Epithelial cell of proximal tubule (primary cell): Measurements from ENCODE around the gene AKAP13. TPM values are rescaled to one million over a fixed set of nuclear protein-coding genes. Genes with fewer than 3 reads are reported as not detected.
A peak's percentile ranks its signal among the peaks of the same experiment; 100 is the strongest.

ENCODE experiments used
- DNase-seq: peaks from one replicate; pipeline ENCODE4 v3.0.0-alpha.2; 2011; ENCODE audit warnings: low read depth
- H3K4me3 ChIP-seq: 2 replicates; pipeline ENCODE4 v1.5.1; 2011; ENCODE audit warnings: low read depth, mild to moderate bottlenecking, low read length
- total RNA-seq: library from RNA; depleted of rRNA; stranded (reverse); fragments of >200 nt; gene quantifications from 2 replicates; pipeline ENCODE4 v1.2.3, GENCODE V29; 2015
- TF ChIP-seq, protein P1 (sequence below): conservative IDR thresholded peaks from 2 replicates; pipeline ENCODE4 v1.5.1; 2012; ENCODE audit warnings: low read depth, mild to moderate bottlenecking, low read length

AKAP13 gene
- total RNA-seq, 1 donor from 2014 or later: 40.9 TPM

DNA sequence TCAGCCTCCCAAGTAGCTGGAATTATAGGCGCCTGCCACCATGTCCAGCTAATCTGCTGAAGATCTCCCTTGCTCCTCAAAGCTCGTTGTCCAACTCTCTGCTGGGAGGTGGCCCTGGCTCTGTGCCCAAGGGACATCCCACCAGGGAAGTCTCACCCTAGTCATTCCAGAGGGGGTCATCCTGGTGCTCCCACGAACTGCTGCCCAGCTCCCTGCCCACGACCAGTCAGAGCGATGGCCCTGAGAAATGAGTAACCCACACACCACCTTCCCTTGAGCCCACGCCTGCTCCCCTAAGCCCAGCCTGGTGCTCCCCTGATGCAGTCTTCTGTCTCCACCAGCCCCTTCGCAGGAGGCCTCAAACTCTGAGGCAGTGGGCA is 409.1 kb downstream of the AKAP13 start:
- no peak for DNase-seq
- TF ChIP-seq, protein P1, sequence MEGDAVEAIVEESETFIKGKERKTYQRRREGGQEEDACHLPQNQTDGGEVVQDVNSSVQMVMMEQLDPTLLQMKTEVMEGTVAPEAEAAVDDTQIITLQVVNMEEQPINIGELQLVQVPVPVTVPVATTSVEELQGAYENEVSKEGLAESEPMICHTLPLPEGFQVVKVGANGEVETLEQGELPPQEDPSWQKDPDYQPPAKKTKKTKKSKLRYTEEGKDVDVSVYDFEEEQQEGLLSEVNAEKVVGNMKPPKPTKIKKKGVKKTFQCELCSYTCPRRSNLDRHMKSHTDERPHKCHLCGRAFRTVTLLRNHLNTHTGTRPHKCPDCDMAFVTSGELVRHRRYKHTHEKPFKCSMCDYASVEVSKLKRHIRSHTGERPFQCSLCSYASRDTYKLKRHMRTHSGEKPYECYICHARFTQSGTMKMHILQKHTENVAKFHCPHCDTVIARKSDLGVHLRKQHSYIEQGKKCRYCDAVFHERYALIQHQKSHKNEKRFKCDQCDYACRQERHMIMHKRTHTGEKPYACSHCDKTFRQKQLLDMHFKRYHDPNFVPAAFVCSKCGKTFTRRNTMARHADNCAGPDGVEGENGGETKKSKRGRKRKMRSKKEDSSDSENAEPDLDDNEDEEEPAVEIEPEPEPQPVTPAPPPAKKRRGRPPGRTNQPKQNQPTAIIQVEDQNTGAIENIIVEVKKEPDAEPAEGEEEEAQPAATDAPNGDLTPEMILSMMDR: no peak
- H3K4me3 ChIP-seq: no peak overlapping the region

DNA sequence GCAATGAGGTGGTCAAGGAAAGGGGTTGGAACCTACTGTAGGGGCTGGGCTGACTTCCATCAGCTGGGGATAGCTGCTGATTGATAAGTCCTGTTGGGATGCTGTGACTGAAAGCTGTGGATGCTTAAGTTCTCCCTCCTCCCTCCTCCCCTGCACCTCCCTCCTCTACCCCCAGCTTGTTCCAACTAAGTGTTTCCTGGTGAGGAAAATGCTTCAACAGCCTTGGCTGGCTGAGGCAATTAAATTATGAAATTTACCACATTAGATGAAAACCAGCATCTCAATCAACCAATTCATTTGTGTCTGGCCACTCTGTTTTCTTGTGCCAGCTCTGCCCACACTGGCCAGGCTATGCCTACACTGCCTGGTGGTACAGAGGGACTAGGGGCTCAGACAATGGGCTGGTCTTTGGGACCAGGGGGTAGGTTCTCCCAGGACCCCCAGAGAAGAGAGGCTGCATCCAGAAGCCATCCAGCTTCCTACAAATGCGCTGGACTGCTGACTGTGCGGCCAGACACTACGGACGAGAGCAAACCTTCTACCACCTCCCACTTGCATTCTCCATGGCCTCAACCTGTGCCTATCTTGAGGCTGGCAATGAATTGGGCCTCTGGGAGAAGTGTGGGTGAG is 411.8 kb downstream of the AKAP13 start:
- DNase-seq: no peak
- TF ChIP-seq, protein P1: no peak
- H3K4me3 ChIP-seq: no peak overlapping the region

DNA sequence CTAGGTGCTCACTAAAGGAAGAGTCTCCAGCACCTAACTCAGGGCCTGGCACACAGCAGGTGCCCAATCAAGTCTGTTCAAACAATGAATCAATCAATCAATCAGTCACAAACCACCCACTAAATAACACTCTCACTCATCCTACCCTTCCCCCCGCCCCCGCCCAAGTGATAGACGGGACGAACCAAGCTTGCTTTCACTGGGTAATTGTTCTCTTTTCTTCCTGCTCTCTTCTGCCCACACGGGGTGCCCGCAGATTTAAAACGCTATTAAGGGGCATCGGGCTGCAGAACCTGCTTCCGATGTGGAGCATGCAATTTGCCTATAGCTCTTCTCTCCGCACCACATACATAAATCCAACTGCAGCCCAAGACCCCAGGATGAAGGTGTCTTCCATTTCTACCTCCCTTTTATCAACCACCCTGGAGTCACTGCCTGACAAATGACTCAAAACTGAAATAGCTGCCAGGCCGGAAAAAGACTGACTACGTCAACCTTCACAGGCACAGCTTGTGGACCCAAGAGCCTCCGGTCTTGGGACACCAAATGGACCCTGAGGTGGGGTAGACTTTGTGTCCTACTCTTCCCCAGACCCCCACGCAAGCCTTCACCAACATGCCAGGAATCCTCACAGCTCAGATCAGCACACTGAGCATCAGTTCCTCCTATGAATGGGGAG is 412.6 kb downstream of the AKAP13 start:
- peak overlapping the region; percentile 76 for H3K4me3 ChIP-seq
- TF ChIP-seq, protein P1: no peak
- DNase-seq: no peak

DNA sequence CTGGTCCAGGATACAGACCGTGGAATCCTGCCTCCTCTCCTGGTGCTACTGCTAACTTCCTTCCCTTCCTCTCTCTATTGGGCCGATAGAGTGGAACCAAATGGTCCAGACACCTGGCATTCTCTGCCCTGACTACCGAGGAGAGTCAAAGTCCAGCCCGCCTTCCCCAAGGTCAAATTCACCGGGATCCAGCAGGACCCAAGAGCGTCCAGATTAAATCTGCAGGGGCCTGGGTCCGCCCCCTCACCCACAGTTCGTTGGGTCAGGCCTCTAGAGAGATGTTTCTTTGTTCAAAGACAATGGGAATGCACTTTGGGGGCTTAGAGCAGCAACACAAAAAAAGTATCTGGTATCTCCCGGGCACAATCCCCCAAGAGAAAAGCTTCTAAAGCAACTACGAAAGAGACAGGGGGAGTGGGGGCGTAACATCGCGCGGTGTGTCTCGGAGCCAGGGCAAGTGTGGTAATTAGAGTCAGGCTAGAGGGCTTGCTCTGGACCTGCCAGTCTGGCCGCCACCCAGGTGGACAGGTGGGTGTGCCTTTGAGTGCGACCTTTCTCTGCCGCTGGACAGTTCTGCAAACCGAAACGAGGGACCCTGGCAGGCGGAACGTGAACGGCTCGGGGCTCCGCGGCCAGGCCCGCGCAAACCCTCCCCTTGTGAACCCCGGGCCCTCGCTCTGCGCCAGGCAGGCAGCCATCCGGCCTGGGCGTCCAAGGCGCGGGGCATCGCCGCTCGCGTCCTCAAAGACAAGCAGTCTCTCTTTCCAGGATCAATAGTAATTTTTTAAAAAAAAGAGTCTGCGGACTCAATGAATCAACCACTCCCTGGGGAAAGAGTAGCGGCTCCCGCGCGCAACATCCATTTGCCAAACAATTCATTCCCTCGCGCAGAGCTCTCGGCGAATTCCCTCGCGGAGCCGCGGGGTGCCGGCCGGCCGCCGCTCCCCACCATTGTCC is 413.5 kb downstream of the AKAP13 start:
- DNase-seq: no peak
- TF ChIP-seq, protein P1: no peak
- H3K4me3 ChIP-seq: peak overlapping the region; percentile 76

DNA sequence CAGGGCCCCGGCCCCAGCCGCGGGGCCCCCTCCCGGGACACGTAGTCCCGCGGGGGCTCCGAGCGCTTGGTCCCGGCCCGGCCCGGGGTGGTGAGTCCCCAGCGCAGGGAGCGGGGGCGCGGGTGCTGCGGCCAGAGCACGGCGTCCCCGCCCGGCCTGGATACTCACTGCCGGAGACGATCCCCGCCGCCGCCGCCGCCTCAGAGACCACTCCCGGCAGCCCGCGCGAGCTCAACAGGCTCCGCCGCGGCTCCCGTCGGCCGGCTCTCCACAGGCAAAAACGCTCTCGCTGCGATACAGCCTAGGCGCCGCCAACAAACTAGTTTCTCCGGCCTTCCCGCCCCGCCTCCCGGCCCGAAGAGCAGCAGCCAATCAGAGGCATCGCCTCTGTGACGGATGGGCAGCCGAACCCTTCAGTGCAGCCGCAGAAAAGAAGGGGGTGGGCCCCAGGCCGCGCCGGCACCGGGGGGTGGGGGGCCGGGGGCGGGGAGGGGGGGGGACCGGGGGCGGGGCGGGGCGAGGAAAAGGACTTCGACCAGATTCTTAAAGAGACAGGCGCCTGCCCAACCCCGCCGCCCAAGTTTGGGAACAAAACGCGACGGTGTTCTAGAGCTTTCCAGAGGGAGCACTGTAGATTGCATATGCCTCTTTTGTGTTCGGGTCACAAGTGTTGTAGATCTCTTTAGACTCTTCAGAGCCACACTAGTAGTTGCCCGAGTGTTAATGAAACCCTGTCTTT is 414.4 kb downstream of the AKAP13 start, which contains the start of gene KLHL25:
KLHL25 (minus strand) TSS at position 328 of the 739 bp plus-strand sequence. CDS start 25,115 bp downstream, outside the sequence.
- TF ChIP-seq, protein P1: no peak
- H3K4me3 ChIP-seq: peak within 1 kb of the TSS; percentile 76
- DNase-seq: no peak
